Measurements from ENCODE around the gene CD207.

GRCh38 chr2:70870790-70871189 lies 35.2 kb upstream of the CD207 start:
- TF ChIP-seq GABPA (IDR thresholded peaks at IDR 0.05; ENCODE audit: borderline replicate concordance, insufficient read depth, low read length) = no peak
- no peak for TF ChIP-seq CBX8 (IDR thresholded peaks at IDR 0.05; ENCODE audit: borderline replicate concordance, low read depth, low read length)
- TF ChIP-seq EP300 (IDR thresholded peaks at IDR 0.05; ENCODE audit: borderline replicate concordance in 1 of 2, low read depth in 2 of 2, low read length in 2 of 2) = no peak
- TF ChIP-seq, protein P1, sequence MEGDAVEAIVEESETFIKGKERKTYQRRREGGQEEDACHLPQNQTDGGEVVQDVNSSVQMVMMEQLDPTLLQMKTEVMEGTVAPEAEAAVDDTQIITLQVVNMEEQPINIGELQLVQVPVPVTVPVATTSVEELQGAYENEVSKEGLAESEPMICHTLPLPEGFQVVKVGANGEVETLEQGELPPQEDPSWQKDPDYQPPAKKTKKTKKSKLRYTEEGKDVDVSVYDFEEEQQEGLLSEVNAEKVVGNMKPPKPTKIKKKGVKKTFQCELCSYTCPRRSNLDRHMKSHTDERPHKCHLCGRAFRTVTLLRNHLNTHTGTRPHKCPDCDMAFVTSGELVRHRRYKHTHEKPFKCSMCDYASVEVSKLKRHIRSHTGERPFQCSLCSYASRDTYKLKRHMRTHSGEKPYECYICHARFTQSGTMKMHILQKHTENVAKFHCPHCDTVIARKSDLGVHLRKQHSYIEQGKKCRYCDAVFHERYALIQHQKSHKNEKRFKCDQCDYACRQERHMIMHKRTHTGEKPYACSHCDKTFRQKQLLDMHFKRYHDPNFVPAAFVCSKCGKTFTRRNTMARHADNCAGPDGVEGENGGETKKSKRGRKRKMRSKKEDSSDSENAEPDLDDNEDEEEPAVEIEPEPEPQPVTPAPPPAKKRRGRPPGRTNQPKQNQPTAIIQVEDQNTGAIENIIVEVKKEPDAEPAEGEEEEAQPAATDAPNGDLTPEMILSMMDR (IDR thresholded peaks at IDR 0.05; ENCODE audit: control extremely low read depth in 1 of 3, insufficient read depth in 1 of 3, low read depth in 1 of 3, low read length in 3 of 3) = no peak

All from H1 (cell line).